Motor neuron (in vitro differentiated cells): Measurements from ENCODE around the gene IGSF22. TPM values are rescaled to one million over a fixed set of nuclear protein-coding genes. Genes with fewer than 3 reads are reported as not detected.

Experiments
- ATAC-seq, 8 experiments: fragments of 200-7000 bp; cut with Tn5 transposase; replicated peaks in 6 of 8; 2 replicates each; pipeline ENCODE4 v1.8.0; 2021; ENCODE audit warnings: mild to moderate bottlenecking in 8 of 8, moderate library complexity in 8 of 8
- H3K27ac ChIP-seq, 2 donors: fragments of 250-450 bp; sonication (Bioruptor Pico); 2 replicates each; pipeline ENCODE4 v1.9.0; 2021; ENCODE audit warnings: antibody characterized with exemption in 2 of 2, mild to moderate bottlenecking in 2 of 2, moderate library complexity in 1 of 2
- H3K4me1 ChIP-seq, 2 donors: fragments of 250-450 bp; sonication (Bioruptor Pico); replicated peaks in 1 of 2; 2 replicates each; pipeline ENCODE4 v1.6.1; 2021; ENCODE audit warnings: antibody characterized with exemption in 2 of 2, mild to moderate bottlenecking in 2 of 2, moderate library complexity in 1 of 2
- H3K4me3 ChIP-seq, 5 donors: fragments of 250-450 bp; sonication (Bioruptor Pico); 2 replicates each; pipeline ENCODE4 v1.9.0; 2021; ENCODE audit warnings: antibody characterized with exemption in 5 of 5, mild to moderate bottlenecking in 5 of 5, moderate library complexity in 4 of 5
- WGBS, 10 experiments: fragments of 450-650 bp; shearing (Covaris generic); methylation state at CpG; one replicate each; pipeline ENCODE4 v1.0.0; 2022; 5-methylcytosine and 5-hydroxymethylcytosine counted together
- in situ Hi-C, 9 experiments: fragments of 400-800 bp; cut with MboI; loops; one replicate each; pipeline ENCODE4 v1.15.0; 2021; ENCODE audit warnings: low sequenced_read_pairs in 9 of 9, low pct_unique_long_range_greater_than_20kb in 2 of 9; ENCODE audit not compliant: unreplicated experiment in 9 of 9
- total RNA-seq, 8 experiments: library from RNA; unstranded; fragments of 300-600 nt; gene quantifications; 2 replicates each; pipeline versions ENCODE4 v1.2.3 to v1.2.4, GENCODE V29; 2022

Gene IGSF22
- total RNA-seq, 8 experiments from 2014 or later: 0.05 to 2.4 (median 0.86) TPM

GRCh38 chr11:18721561-18722292, 4.3 kb downstream of the IGSF22 start:
- 0 to 13% (median 7%) methylated on average over 1 to 22 of the region's 36 CpGs; no CpG with 5 or more reads in 5 of the 10 experiments for WGBS, 10 experiments
- peak overlapping the region in 1 of 2 donors; percentile 1 for H3K27ac ChIP-seq
- in situ Hi-C loops: no loop called here
- H3K4me1 ChIP-seq: no peaks in the 10 kb centered on the region
- peak overlapping the region; percentile 26 to 46 (median 40) for H3K4me3 ChIP-seq
- ATAC-seq: peak; percentile 48 to 84 (median 77)

- peak; percentile 85 to 93 (median 91) for ATAC-seq
- in situ Hi-C loops: no loop called here
- 0 to 40% (median 5%) methylated on average over 1 to 21 of the region's 41 CpGs; no CpG with 5 or more reads in 5 of the 10 experiments for WGBS, 10 experiments
- no peaks in the 10 kb centered on the region for H3K4me1 ChIP-seq
- peak overlapping the region; percentile 26 to 46 (median 40) for H3K4me3 ChIP-seq
- peak overlapping the region in 1 of 2 donors; percentile 1 for H3K27ac ChIP-seq
Measured at GRCh38 chr11:18720808-18721560, 5.0 kb downstream of the IGSF22 start.

- Histone ChIP-seq H3K27ac (no peak overlapping the region), H3K4me1 (no peaks in the 10 kb centered on the region), H3K4me3 (peak overlapping the region in 1 of 5 donors; percentile 40)
- peak in 3 of 8 experiments; percentile 1 to 14 (median 6) for ATAC-seq
- 67 to 90% (median 79%) methylated on average over 1 to 3 of the region's 5 CpGs; no CpG with 5 or more reads in 3 of the 10 experiments for WGBS, 10 experiments
- in situ Hi-C loops: no loop called here
Measured at GRCh38 chr11:18720091-18720807, 5.7 kb downstream of the IGSF22 start.

- Histone ChIP-seq H3K27ac (no peak overlapping the region), H3K4me3 (no peak overlapping the region), H3K4me1 (no peaks in the 10 kb centered on the region)
- WGBS, 10 experiments: 20 to 86% (median 58%) methylated on average over 1 to 6 of the region's 7 CpGs; no CpG with 5 or more reads in 3 of the 10 experiments
- no peak for ATAC-seq
- in situ Hi-C loops: no loop called here
Measured at GRCh38 chr11:18715476-18715875, 10.5 kb downstream of the IGSF22 start.

GRCh38 chr11:18714443-18714780, 11.6 kb downstream of the IGSF22 start:
- in situ Hi-C loops: no loop called here
- Histone ChIP-seq H3K4me3 (no peak overlapping the region), H3K27ac (no peak overlapping the region), H3K4me1 (no peaks in the 10 kb centered on the region)
- WGBS, 10 experiments: 32 to 70% methylated on average over 2 to 3 of the region's 10 CpGs; no CpG with 5 or more reads in 8 of the 10 experiments
- ATAC-seq: no peak

GRCh38 chr11:18713646-18714442, 12.1 kb downstream of the IGSF22 start:
- WGBS, 10 experiments: 60 to 100% (median 80%) methylated on average over 1 to 8 of the region's 26 CpGs; no CpG with 5 or more reads in 5 of the 10 experiments

GRCh38 chr11:18710545-18710944, 15.4 kb downstream of the IGSF22 start:
- WGBS, 10 experiments: 22 to 80% (median 64%) methylated on average over 1 to 5 of the region's 5 CpGs; no CpG with 5 or more reads in 2 of the 10 experiments
- no peak overlapping the region for H3K4me3 ChIP-seq
- ATAC-seq: no peak
- in situ Hi-C loops: no loop called here
- no peaks in the 10 kb centered on the region for H3K4me1 ChIP-seq
- no peak overlapping the region for H3K27ac ChIP-seq

More at GRCh38 chr11:18713646-18714442, 12.1 kb downstream of the IGSF22 start:
- Histone ChIP-seq H3K4me3 (no peak overlapping the region), H3K4me1 (no peaks in the 10 kb centered on the region), H3K27ac (no peak overlapping the region)
- in situ Hi-C loops: no loop called here
- no peak for ATAC-seq

- ATAC-seq: no peak
- Histone ChIP-seq H3K4me3 (no peak overlapping the region), H3K27ac (no peak overlapping the region), H3K4me1 (no peaks in the 10 kb centered on the region)
- in situ Hi-C loops: no loop called here
- WGBS, 10 experiments: 82 to 100% (median 93%) methylated on average over 1 to 4 of the region's 4 CpGs; no CpG with 5 or more reads in 5 of the 10 experiments
Measured at GRCh38 chr11:18709414-18709813, 16.6 kb downstream of the IGSF22 start.

GRCh38 chr11:18707811-18708340, 18.1 kb downstream of the IGSF22 start:
- no peak overlapping the region for H3K27ac ChIP-seq
- in situ Hi-C loops: no loop called here
- H3K4me1 ChIP-seq: no peaks in the 10 kb centered on the region
- no peak for ATAC-seq
- H3K4me3 ChIP-seq: no peak overlapping the region
- WGBS, 10 experiments: 79 to 100% (median 95%) methylated on average over 1 to 8 of the region's 12 CpGs; no CpG with 5 or more reads in 2 of the 10 experiments

- peak; percentile 39 to 89 (median 80) for ATAC-seq
- 0 to 47% (median 43%) methylated on average over 1 to 9 of the region's 34 CpGs; no CpG with 5 or more reads in 6 of the 10 experiments for WGBS, 10 experiments
- Histone ChIP-seq H3K4me3 (peak overlapping the region; percentile 25 to 48 (median 35)), H3K4me1 (no peaks in the 10 kb centered on the region), H3K27ac (no peak overlapping the region)
- in situ Hi-C loops: no loop called here
Measured at GRCh38 chr11:18706330-18707243, 19.4 kb downstream of the IGSF22 start.

- in situ Hi-C loops: no loop called here
- 0 to 29% (median 8%) methylated on average over 2 to 14 of the region's 46 CpGs; no CpG with 5 or more reads in 4 of the 10 experiments for WGBS, 10 experiments
- ATAC-seq: peak; percentile 25 to 77 (median 71)
- no peak overlapping the region for H3K27ac ChIP-seq
- H3K4me3 ChIP-seq: peak overlapping the region; percentile 25 to 48 (median 35)
- H3K4me1 ChIP-seq: no peaks in the 10 kb centered on the region
Measured at GRCh38 chr11:18705651-18706281, 20.2 kb downstream of the IGSF22 start.
